Measurements from ENCODE around the gene RGSL1.

The RGSL1 gene

DNA sequence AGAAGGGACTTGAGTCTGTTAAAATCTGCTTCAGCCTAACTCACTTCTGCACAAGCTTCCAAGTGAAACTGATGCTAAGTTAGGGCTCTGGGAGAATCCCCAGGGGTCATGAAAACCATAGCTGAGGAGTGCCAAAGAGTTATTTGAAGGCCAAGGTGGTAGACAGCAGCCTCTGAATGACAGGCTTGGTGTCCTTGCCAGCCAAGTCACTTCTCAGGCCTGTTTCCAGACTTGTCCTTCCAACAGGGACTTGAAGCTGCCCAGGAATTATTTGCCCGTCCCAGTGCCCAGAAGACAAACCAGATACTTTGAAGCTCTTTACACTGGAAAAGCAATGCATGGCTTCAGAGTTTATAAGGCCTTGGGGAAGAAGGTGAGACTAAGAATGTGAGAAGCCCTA is 105.5 kb downstream of the RGSL1 start:
- DNase-seq (ENCODE audit: insufficient read length) (no peak), FAIRE-seq (no peak)
- TF ChIP-seq POLR2A (IDR thresholded peaks at IDR 0.05; ENCODE audit: low read depth, low read length) (no peak), POLR2AphosphoS5 (IDR thresholded peaks at IDR 0.05; ENCODE audit: low read depth, low read length) (no peak), TAF1 (IDR thresholded peaks at IDR 0.05; ENCODE audit: borderline replicate concordance, low read depth, low read length) (no peak)

DNA sequence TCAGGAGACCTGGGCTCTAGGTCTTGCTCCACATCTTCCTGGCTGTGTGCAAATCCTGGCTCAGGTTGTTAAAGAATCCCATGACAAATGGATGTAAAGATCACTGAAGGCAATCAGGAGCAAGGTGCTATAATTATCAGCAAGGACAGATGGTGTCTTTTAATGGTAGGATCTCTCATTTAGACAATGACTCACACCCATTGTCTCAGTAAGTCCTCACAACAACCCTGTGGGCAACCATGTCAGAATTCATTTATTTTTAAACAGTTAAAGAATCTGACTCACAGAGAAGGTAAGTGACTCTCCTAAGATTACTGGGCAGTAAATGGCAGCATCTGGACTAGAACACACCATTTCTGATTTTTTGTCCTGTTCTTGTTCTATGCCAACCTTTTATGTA is 106.3 kb downstream of the RGSL1 start:
- FAIRE-seq: no peak
- TF ChIP-seq POLR2AphosphoS5 (IDR thresholded peaks at IDR 0.05; ENCODE audit: low read depth, low read length) (no peak), TAF1 (IDR thresholded peaks at IDR 0.05; ENCODE audit: borderline replicate concordance, low read depth, low read length) (no peak), POLR2A (IDR thresholded peaks at IDR 0.05; ENCODE audit: low read depth, low read length) (no peak)
- DNase-seq (ENCODE audit: insufficient read length): no peak

DNA sequence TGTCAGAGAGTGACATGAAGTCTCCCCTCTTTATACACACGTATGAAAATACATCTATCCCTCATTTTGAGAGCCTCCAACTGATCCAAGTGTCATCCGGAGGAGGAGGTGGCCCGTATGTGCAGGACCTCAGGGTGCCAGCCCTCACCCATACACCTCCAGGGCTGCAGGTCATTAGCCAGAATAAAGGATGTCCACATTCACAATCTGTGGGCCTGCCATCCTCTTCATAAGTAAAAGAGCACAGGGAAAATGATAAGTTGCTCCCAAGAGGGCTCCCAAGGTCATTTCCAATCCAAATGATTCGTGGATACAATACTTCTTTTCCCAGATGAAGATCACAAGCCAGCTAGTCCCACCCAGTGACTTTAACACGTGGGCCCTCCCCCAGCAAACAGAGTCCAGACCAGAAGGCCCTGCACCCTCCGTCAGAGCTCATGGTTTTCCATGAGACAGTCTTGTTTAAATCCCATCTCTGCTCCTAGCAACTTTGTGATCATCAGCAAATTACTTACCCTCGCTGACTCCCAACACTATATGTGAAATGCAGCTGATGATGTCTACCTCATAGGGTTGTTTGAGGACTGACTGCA is 110.5 kb downstream of the RGSL1 start:
- no peak for TF ChIP-seq POLR2AphosphoS5 (IDR thresholded peaks at IDR 0.05; ENCODE audit: low read depth, low read length)
- TF ChIP-seq POLR2A (IDR thresholded peaks at IDR 0.05; ENCODE audit: low read depth, low read length): no peak
- TF ChIP-seq TAF1 (IDR thresholded peaks at IDR 0.05; ENCODE audit: borderline replicate concordance, low read depth, low read length): no peak
- DNase-seq (ENCODE audit: insufficient read length): no peak
- FAIRE-seq: no peak

DNA sequence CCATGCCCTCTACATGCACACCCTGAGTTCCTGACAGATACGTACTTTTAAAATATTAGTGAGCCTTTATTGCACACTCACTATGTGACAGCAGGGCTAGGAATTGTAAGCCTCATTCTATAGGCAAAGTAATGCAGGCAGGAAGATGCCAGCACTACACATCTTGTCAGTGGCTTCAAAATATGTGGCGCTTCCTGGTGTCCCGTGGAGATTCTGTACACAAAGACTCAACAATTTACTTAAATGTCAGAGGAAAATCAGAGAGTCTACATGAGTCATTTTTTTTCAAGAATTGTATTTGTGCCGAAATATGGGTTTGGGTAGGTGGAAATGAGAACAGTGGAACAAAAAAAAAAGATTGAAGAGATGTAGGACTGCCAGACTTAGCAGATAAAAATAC is 111.5 kb downstream of the RGSL1 start:
- TF ChIP-seq POLR2AphosphoS5 (IDR thresholded peaks at IDR 0.05; ENCODE audit: low read depth, low read length) (no peak), POLR2A (IDR thresholded peaks at IDR 0.05; ENCODE audit: low read depth, low read length) (no peak), TAF1 (IDR thresholded peaks at IDR 0.05; ENCODE audit: borderline replicate concordance, low read depth, low read length) (no peak)
- DNase-seq (ENCODE audit: insufficient read length): no peak
- no peak for FAIRE-seq

DNA sequence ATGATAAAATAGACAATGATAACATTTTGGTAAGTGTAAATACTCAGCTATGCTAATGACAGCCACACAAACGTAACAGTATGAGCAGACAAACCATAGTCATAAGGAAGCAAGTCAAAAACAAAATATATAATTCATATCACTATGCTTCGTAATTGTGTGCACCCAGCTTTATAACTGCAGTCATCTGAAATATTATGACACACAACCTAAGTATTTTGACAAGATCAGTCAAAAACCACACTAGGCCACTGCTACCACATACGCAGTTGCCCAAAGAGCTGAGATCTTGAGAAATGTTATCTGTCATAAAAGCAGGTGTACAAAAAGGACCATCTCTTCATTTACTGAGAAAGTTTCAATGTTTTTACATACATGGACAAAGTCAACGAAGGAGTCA is 113.1 kb downstream of the RGSL1 start:
- TF ChIP-seq POLR2AphosphoS5 (IDR thresholded peaks at IDR 0.05; ENCODE audit: low read depth, low read length) (no peak), POLR2A (IDR thresholded peaks at IDR 0.05; ENCODE audit: low read depth, low read length) (no peak), TAF1 (IDR thresholded peaks at IDR 0.05; ENCODE audit: borderline replicate concordance, low read depth, low read length) (no peak)
- no peak for FAIRE-seq
- DNase-seq (ENCODE audit: insufficient read length): no peak

DNA sequence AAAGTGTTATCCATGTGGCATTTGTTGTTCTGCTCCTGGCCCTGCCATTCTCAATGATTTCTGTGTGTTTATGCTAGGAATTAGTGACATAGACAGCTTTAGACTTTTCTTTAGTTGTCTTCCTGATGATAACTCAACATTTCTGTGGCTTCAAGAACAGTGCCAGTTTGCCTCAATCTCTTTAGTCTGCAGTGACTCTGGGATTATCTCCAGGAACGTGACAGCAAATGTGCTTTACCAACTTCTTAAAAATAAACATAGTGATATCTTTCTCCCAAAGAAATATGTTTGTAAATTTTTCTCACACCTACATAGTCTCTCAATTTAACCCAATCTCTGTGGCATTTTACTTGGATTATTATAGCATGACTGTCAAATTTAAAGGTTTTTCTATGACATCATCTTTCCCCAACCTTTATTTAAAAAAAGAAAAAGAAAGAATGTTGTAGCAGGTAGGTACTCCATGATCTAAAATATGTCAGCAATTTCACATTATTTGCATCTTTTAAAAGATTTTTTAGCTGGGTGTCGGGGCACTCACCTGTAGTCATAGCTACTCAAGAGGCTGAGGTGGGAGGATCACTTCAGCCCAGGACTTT is 114.6 kb downstream of the RGSL1 start:
- DNase-seq (ENCODE audit: insufficient read length): no peak
- TF ChIP-seq TAF1 (IDR thresholded peaks at IDR 0.05; ENCODE audit: borderline replicate concordance, low read depth, low read length): no peak
- no peak for TF ChIP-seq POLR2A (IDR thresholded peaks at IDR 0.05; ENCODE audit: low read depth, low read length)
- no peak for TF ChIP-seq POLR2AphosphoS5 (IDR thresholded peaks at IDR 0.05; ENCODE audit: low read depth, low read length)
- FAIRE-seq: no peak

DNA sequence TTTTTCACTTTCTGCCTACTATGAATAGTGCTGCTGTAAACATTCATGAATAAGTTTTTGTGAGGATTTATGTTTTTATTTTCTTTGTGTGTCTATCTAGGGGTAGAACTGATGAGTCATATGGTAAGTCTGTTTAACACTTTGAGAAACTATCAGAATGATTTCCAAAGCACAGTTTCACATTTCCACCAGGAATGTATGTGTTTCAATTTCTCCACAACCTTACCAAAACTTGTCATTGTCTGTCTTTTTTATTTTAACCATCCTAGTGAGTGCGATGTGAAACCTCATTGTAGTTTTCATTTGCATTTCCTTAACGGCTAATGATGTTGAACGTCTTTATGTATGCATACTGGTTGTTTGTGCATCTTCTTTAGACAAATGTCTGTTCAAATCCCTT is 115.6 kb downstream of the RGSL1 start:
- TF ChIP-seq POLR2AphosphoS5 (IDR thresholded peaks at IDR 0.05; ENCODE audit: low read depth, low read length): no peak
- no peak for TF ChIP-seq POLR2A (IDR thresholded peaks at IDR 0.05; ENCODE audit: low read depth, low read length)
- no peak for TF ChIP-seq TAF1 (IDR thresholded peaks at IDR 0.05; ENCODE audit: borderline replicate concordance, low read depth, low read length)
- FAIRE-seq (peak; percentile 30), DNase-seq (ENCODE audit: insufficient read length) (no peak)

DNA sequence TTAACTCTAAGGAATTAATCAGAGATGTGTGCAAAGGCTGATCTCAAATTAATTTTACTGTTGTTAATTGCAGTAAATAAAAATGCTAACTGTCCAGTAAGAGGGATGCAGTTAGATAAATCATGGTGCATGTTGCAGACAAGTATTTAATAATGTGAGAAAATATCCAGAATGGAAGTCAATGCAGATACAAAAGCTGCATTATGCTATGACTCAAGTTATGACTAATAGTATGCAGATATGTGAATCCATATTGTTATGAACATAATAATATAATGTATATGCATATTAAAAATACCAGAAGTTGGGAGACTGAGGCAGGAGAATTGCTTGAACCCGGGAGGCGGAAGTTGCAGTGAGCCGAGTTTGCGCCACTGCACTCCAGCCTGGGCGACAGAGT is 117.7 kb downstream of the RGSL1 start:
- DNase-seq (ENCODE audit: insufficient read length) (no peak), FAIRE-seq (no peak)
- no peak for TF ChIP-seq TAF1 (IDR thresholded peaks at IDR 0.05; ENCODE audit: borderline replicate concordance, low read depth, low read length)
- TF ChIP-seq POLR2AphosphoS5 (IDR thresholded peaks at IDR 0.05; ENCODE audit: low read depth, low read length): no peak

DNA sequence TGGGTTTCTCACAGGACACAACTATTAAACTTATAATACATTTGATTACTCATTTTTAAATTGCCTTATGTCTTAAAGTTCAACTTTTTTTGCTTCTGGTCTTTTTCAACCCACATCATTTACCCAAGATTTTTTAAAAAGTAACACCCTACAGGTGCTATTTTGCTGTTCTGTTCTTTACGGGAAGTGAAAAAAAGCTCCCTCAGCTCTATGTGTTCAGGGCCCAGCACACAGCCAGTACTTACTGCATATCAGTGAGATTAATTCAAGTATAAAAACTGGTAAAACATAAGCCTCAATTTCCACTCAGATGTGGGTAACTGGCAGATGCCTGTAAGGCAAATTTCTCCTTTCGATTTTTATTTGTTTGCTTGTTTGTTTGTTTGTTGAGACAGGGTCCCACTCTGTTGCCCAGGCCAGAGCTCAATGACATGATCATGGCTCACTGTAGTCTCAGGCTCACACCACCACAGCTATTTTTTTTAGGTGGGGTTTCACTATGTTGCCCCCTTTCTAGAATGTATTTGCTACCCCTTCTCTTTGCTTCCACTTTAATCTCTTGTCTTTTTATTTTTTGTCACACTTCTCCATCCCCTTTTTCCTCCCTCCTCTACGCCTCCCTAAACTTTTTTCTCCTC is 118.8 kb downstream of the RGSL1 start:
- DNase-seq (ENCODE audit: insufficient read length) (no peak), FAIRE-seq (no peak)
- TF ChIP-seq TAF1 (IDR thresholded peaks at IDR 0.05; ENCODE audit: borderline replicate concordance, low read depth, low read length) (no peak), POLR2AphosphoS5 (IDR thresholded peaks at IDR 0.05; ENCODE audit: low read depth, low read length) (no peak), POLR2A (IDR thresholded peaks at IDR 0.05; ENCODE audit: low read depth, low read length) (no peak)

DNA sequence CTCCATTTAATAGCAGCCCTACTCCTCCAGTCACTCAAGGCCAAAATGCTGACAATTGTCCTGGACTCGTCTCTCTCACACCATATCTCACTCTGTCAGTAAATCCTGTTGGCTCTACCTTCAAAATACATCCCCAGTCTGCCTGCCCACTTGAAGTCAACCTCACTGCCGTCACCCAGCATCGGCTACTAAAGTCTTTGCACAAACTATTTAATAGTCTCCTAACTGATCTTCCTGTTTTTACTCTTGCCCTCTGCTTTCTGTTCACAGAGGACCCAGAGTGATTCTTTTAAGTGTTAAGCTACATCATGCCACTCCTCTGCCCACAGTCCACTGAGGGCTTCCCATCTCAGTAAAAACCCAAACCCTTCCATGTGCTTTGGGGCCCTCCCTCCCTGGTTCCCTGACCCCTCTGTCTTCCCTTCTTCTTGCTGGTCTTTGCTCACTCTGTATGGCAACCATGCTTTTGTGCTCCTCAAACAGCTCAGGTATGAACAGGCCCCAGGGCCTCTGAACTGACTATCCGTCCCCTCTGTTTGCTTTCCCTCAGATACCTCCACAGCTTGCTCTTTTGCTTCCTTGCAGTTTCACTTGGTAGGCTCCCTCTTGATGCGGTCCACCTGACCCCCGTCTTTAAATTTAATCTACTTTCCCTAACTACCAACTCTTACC is 120.1 kb downstream of the RGSL1 start:
- DNase-seq (ENCODE audit: insufficient read length) (no peak), FAIRE-seq (peak; percentile 30)
- no peak for TF ChIP-seq TAF1 (IDR thresholded peaks at IDR 0.05; ENCODE audit: borderline replicate concordance, low read depth, low read length)
- TF ChIP-seq POLR2AphosphoS5 (IDR thresholded peaks at IDR 0.05; ENCODE audit: low read depth, low read length): no peak
- no peak for TF ChIP-seq POLR2A (IDR thresholded peaks at IDR 0.05; ENCODE audit: low read depth, low read length)

DNA sequence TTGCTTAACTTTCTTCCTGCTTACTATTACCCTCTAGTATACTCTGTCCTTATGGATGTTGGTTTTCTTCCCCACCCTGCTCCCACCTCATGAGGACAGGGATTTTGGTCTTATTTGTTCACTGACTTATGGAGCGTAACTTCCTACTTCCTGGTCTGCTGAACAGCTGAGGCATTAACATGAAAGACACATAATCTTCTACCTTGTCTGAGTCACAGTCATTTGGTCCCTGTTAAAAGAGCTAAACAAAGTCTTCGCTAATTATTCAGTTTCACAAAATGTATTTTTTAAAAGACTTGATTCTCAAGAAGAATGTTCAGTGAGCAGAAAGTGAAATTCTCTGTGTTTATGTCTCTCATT is 120.6 kb downstream of the RGSL1 start:
- DNase-seq (ENCODE audit: insufficient read length): no peak
- FAIRE-seq: peak; percentile 69
- no peak for TF ChIP-seq TAF1 (IDR thresholded peaks at IDR 0.05; ENCODE audit: borderline replicate concordance, low read depth, low read length)
- TF ChIP-seq POLR2A (IDR thresholded peaks at IDR 0.05; ENCODE audit: low read depth, low read length): no peak

DNA sequence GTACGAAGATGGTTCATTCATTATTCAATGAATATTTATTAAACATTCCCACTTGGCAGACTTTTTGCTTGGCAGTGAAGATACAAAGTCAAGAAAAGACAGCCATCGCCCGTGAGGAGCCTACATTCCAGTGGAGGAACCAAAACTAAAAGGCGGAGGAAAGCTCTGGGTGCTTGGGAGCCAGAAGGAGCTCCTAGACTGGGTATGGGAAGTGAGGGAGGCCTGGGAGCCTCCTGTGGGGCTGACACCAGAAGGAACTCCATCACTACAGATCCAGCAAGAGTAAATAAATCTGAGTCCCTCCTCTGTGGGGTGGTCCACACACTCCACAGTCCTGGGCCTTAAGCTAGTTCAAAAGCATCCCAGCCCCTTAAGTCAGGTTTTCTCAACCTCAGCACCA is 124.2 kb downstream of the RGSL1 start:
- TF ChIP-seq POLR2A (IDR thresholded peaks at IDR 0.05; ENCODE audit: low read depth, low read length) (no peak), TAF1 (IDR thresholded peaks at IDR 0.05; ENCODE audit: borderline replicate concordance, low read depth, low read length) (no peak), POLR2AphosphoS5 (IDR thresholded peaks at IDR 0.05; ENCODE audit: low read depth, low read length) (no peak)
- no peak for FAIRE-seq
- no peak for DNase-seq (ENCODE audit: insufficient read length)

Measured in GM12892 (cell line).